Neural progenitor cell (in vitro differentiated cells): Measurements from ENCODE around the gene FKRP. TPM values are rescaled to one million over a fixed set of nuclear protein-coding genes. Genes with fewer than 3 reads are reported as not detected.

Experiments used
- DNase-seq: peaks from one replicate; pipeline ENCODE4 v3.0.0-alpha.2; 2016; ENCODE audit warnings: low spot score
- H2AFZ ChIP-seq: fragments of 200-600 bp; sonication (generic); replicated peaks from 2 replicates; pipeline ENCODE4 v1.6.1; 2016; ENCODE audit warnings: antibody characterized with exemption
- H3F3A ChIP-seq: fragments of 200-600 bp; sonication (generic); 2 replicates; pipeline ENCODE4 v1.6.1; 2016; ENCODE audit warnings: antibody characterized with exemption, low read depth
- H3K27ac ChIP-seq: fragments of 200-600 bp; sonication (generic); 2 replicates; pipeline ENCODE4 v1.5.1; 2016; ENCODE audit warnings: mild to moderate bottlenecking
- H3K27me3 ChIP-seq: fragments of 200-600 bp; sonication (generic); 2 replicates; pipeline ENCODE4 v1.6.1; 2016; ENCODE audit warnings: mild to moderate bottlenecking, moderate library complexity
- H3K36me3 ChIP-seq: fragments of 200-600 bp; sonication (generic); 2 replicates; pipeline ENCODE4 v1.5.1; 2016
- H3K4me1 ChIP-seq: fragments of 200-600 bp; sonication (generic); 2 replicates; pipeline ENCODE4 v1.6.1; 2016; ENCODE audit warnings: mixed run types
- H3K4me2 ChIP-seq: fragments of 200-600 bp; sonication (generic); 2 replicates; pipeline ENCODE4 v1.6.1; 2016
- H3K4me3 ChIP-seq: fragments of 200-600 bp; sonication (generic); 2 replicates; pipeline ENCODE4 v1.5.1; 2016
- H3K79me2 ChIP-seq: fragments of 200-600 bp; sonication (generic); 2 replicates; pipeline ENCODE4 v1.6.1; 2016; ENCODE audit warnings: low read depth
- H3K9ac ChIP-seq: fragments of 200-600 bp; sonication (generic); 2 replicates; pipeline ENCODE4 v1.6.1; 2016
- H3K9me3 ChIP-seq: fragments of 200-600 bp; sonication (generic); 2 replicates; pipeline ENCODE4 v1.5.1; 2016; ENCODE audit warnings: low read depth
- H4K20me1 ChIP-seq: fragments of 200-600 bp; sonication (generic); 2 replicates; pipeline ENCODE4 v1.6.1; 2016; ENCODE audit warnings: low read depth
- H3K27ac Mint-ChIP-seq: 3 replicates; pipeline ENCODE4 v1.8.0; 2021; ENCODE audit warnings: mixed read lengths
- H3K27me3 Mint-ChIP-seq: 2 replicates; pipeline ENCODE4 v1.8.0; 2022; ENCODE audit warnings: low read depth, mild to moderate bottlenecking, inconsistent platforms, moderate library complexity, mixed read lengths; ENCODE audit not compliant: insufficient read depth
- H3K36me3 Mint-ChIP-seq: 3 replicates; pipeline ENCODE4 v1.8.0; 2021; ENCODE audit warnings: mixed read lengths
- H3K4me1 Mint-ChIP-seq: 3 replicates; pipeline ENCODE4 v1.8.0; 2021; ENCODE audit warnings: mixed read lengths
- H3K4me3 Mint-ChIP-seq: 3 replicates; pipeline ENCODE4 v1.8.0; 2021; ENCODE audit warnings: mild to moderate bottlenecking, moderate library complexity, mixed read lengths
- H3K9me3 Mint-ChIP-seq: 3 replicates; pipeline ENCODE4 v1.8.0; 2020; ENCODE audit warnings: mixed read lengths
- CTCF ChIP-seq: fragments of 200-600 bp; sonication (generic); IDR thresholded peaks from 2 replicates; pipeline ENCODE4 v1.5.1; 2017; ENCODE audit warnings: antibody characterized with exemption, mild to moderate bottlenecking
- EZH2 ChIP-seq: fragments of 200-600 bp; sonication (generic); IDR thresholded peaks from 2 replicates; pipeline ENCODE4 v1.6.1; 2017; ENCODE audit warnings: antibody characterized with exemption, mild to moderate bottlenecking, moderate library complexity
- EZH2phosphoT487 ChIP-seq: fragments of 200-600 bp; sonication (generic); IDR thresholded peaks from 2 replicates; pipeline ENCODE4 v1.6.1; 2017; ENCODE audit warnings: antibody characterized with exemption
- total RNA-seq: library from RNA; depleted of rRNA; stranded (reverse); fragments of >200 nt; gene quantifications from 2 replicates; pipeline ENCODE4 v1.2.3, GENCODE V29; 2015; ENCODE audit warnings: low replicate concordance

Gene FKRP
- total RNA-seq, 1 donor from 2014 or later = 18.6 TPM

DNA sequence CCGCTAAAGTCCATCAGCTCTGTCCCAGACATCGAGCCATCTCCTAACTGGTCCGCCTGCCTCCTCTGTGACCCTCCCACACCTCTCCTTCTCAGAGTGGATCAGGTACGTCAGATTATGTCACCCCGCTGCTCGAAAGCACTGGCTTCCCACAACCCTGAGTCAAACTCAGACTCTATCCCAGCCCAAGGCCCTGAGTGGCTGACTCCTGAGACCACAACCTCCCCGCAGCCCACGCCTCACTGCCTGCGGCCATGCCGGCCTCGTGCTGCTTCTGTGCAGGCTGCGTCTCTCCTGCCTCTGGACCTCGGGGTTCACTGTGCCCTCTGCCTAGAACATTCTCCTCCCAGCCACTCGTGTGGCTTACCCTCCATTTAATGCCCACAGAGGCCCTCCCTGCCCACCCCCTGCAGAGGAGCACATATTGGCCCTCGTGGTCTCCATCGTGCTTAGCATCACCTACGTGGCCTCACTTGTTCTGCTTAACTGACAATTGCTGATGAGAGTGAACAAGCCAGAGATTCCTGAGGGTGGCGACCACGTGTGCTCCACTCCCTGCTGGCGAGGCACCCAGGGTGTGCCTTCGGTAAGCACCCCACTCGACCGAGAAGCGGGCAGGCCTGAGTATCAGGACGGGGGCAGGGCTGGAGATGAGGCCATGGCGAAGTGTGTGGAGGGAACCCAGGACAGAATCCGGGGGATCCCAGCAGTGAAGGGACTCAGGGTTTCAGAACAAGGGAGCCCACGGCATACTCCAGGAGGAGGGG lies 13.5 kb upstream of the FKRP start:
- H3K36me3 Mint-ChIP-seq = peaks cover 28% of the 10 kb centered on the region
- peaks cover 8% of the 10 kb centered on the region for H3K4me1 Mint-ChIP-seq
- no peak overlapping the region for H3K27ac Mint-ChIP-seq
- no peak overlapping the region for H3K4me2 ChIP-seq
- no peak overlapping the region for H3K4me3 Mint-ChIP-seq
- H3K27ac ChIP-seq = no peak overlapping the region
- DNase-seq = no peak
- H3K9me3 ChIP-seq = no peaks in the 10 kb centered on the region
- H3K4me3 ChIP-seq = no peak overlapping the region
- no peaks in the 10 kb centered on the region for H3K27me3 ChIP-seq
- peaks cover 84% of the 10 kb centered on the region for H4K20me1 ChIP-seq
- peaks cover 8% of the 10 kb centered on the region for H3K27me3 Mint-ChIP-seq
- no peak for TF ChIP-seq CTCF
- H3K9me3 Mint-ChIP-seq = no peaks in the 10 kb centered on the region
- peaks cover 50% of the 10 kb centered on the region for H3K79me2 ChIP-seq
- H2AFZ ChIP-seq = no peak overlapping the region
- no peaks in the 10 kb centered on the region for H3F3A ChIP-seq
- peaks cover 4% of the 10 kb centered on the region for H3K36me3 ChIP-seq
- no peaks in the 10 kb centered on the region for H3K4me1 ChIP-seq
- H3K9ac ChIP-seq = no peak overlapping the region

GRCh38 chr19:46732966-46733689 lies 12.7 kb upstream of the FKRP start:
- peaks cover 33% of the 10 kb centered on the region for H3K36me3 Mint-ChIP-seq
- no peak for DNase-seq
- no peak overlapping the region for H3K27ac Mint-ChIP-seq
- H3K4me3 ChIP-seq = no peak overlapping the region
- no peaks in the 10 kb centered on the region for H3K9me3 ChIP-seq
- TF ChIP-seq CTCF (no peak), EZH2 (no peak), EZH2phosphoT487 (no peak)
- H3K36me3 ChIP-seq = peaks cover 4% of the 10 kb centered on the region
- no peaks in the 10 kb centered on the region for H3K27me3 ChIP-seq
- H4K20me1 ChIP-seq = peaks cover 85% of the 10 kb centered on the region
- H3K9ac ChIP-seq = no peak overlapping the region
- no peak overlapping the region for H3K4me3 Mint-ChIP-seq
- peaks cover 8% of the 10 kb centered on the region for H3K27me3 Mint-ChIP-seq
- H3K4me1 ChIP-seq = no peaks in the 10 kb centered on the region
- no peaks in the 10 kb centered on the region for H3K9me3 Mint-ChIP-seq
- no peak overlapping the region for H2AFZ ChIP-seq
- H3K79me2 ChIP-seq = peaks cover 56% of the 10 kb centered on the region
- H3F3A ChIP-seq = no peaks in the 10 kb centered on the region
- H3K4me2 ChIP-seq = no peak overlapping the region
- H3K4me1 Mint-ChIP-seq = peaks cover 8% of the 10 kb centered on the region
- H3K27ac ChIP-seq = no peak overlapping the region

DNA sequence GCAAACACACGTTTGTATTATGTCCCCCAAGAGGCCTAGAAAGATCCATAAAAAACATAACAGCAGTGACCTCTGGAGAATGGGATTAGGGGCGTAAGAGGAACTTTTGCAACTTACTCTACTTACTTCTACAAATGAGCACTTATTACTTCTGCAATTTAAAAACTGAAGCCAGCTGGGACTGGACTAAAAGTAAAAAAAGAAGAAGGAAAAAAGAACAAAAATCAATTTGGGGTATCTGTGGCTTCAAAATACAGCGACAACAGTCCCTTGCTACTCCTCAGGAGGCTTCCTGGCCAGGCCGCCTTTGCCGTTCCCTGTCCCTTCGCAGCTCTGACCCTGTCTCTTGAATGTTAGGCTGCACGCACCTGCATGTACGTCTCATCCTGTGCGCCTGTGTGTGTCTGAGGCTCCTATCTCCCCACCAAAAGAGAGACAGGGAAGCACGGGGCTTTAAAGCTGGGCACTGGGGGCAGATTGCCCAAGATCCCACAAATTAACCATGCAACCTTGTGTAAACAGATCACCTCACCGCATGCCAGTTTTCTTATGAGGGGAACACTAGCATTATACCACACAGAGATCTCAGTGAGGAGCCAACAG lies 12.1 kb upstream of the FKRP start:
- no peak overlapping the region for H3K27ac Mint-ChIP-seq
- no peak overlapping the region for H3K4me3 Mint-ChIP-seq
- TF ChIP-seq EZH2phosphoT487 (no peak), EZH2 (no peak), CTCF (no peak)
- H3K9me3 Mint-ChIP-seq = no peaks in the 10 kb centered on the region
- H3F3A ChIP-seq = no peaks in the 10 kb centered on the region
- H3K36me3 Mint-ChIP-seq = peaks cover 36% of the 10 kb centered on the region
- H3K4me3 ChIP-seq = no peak overlapping the region
- H3K9ac ChIP-seq = no peak overlapping the region
- no peaks in the 10 kb centered on the region for H3K9me3 ChIP-seq
- DNase-seq = no peak
- peaks cover 58% of the 10 kb centered on the region for H3K79me2 ChIP-seq
- peaks cover 8% of the 10 kb centered on the region for H3K27me3 Mint-ChIP-seq
- H2AFZ ChIP-seq = no peak overlapping the region
- H3K4me2 ChIP-seq = no peak overlapping the region
- peaks cover 4% of the 10 kb centered on the region for H3K36me3 ChIP-seq
- H3K27ac ChIP-seq = no peak overlapping the region
- H4K20me1 ChIP-seq = peaks cover 85% of the 10 kb centered on the region
- H3K4me1 Mint-ChIP-seq = peaks cover 8% of the 10 kb centered on the region
- no peaks in the 10 kb centered on the region for H3K27me3 ChIP-seq
- H3K4me1 ChIP-seq = no peaks in the 10 kb centered on the region
